SK-N-SH treated with all-trans-retinoic acid at 6 μM for 48 hours (cell line): Measurements from ENCODE around the gene KDM4E.

Experiments
- ARNTL ChIP-seq: fragments of 450-650 bp; formaldehyde crosslinking; IDR thresholded peaks from 2 replicates; pipeline ENCODE4 v1.5.0; 2020; ENCODE audit warnings: low read depth, mild to moderate bottlenecking, moderate library complexity, borderline replicate concordance
- TCF4 ChIP-seq: fragments of 250-450 bp; sonication (Bioruptor Pico); IDR thresholded peaks from 2 replicates; pipeline ENCODE4 v1.8.0; 2021; ENCODE audit warnings: mild to moderate bottlenecking, moderate library complexity, borderline replicate concordance
- TOX ChIP-seq: fragments of 250-450 bp; sonication (Bioruptor Pico); IDR thresholded peaks from 2 replicates; pipeline ENCODE4 v1.8.0; 2021; ENCODE audit warnings: mild to moderate bottlenecking, moderate library complexity, borderline replicate concordance
- ZNF565 ChIP-seq: fragments of 450-650 bp; formaldehyde crosslinking; conservative IDR thresholded peaks from 2 replicates; pipeline ENCODE4 v1.5.0; 2020; ENCODE audit warnings: low read depth, mild to moderate bottlenecking, moderate library complexity
- ZNF70 ChIP-seq: fragments of 450-650 bp; formaldehyde crosslinking; IDR thresholded peaks from 2 replicates; pipeline ENCODE4 v1.5.0; 2020; ENCODE audit warnings: mild to moderate bottlenecking, moderate library complexity
- TF ChIP-seq, protein P1 (sequence below): fragments of 250-450 bp; sonication (Bioruptor Pico); IDR thresholded peaks from 2 replicates; pipeline ENCODE4 v1.8.0; 2021; ENCODE audit warnings: low read depth, mild to moderate bottlenecking, moderate library complexity, borderline replicate concordance
- TF ChIP-seq, protein P2 (sequence below): fragments of 250-450 bp; sonication (Bioruptor Pico); IDR thresholded peaks from 2 replicates; pipeline ENCODE4 v1.5.0; 2020; ENCODE audit warnings: mild to moderate bottlenecking, moderate library complexity

DNA sequence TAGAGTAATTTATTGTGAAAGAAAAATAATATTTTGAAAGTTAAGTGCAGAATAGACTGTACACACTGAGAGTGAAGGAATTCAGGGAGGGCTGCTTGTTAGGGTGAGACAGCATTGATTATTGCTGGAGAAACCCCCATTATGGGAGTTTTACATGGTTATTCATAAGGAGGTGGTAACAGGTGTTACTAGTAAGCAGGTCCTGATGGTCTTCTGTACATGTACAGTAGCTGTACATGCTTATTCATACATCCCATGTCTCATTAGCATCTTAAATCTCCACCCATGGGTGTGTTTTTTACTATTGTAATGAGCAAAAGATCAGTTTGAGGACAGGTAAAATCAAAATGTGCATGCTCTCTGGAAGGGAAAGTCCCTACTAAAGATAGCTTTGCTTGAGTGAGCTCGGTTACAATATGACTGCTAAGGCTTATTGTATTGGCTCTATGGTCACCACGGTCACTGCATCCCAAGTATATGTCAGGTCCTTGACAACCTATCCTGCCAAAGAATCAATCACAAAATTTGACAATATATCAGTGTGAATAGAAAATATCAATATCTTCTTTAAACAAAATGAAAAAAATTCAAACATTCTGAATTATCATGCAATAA lies 30.3 kb downstream of the KDM4E start:
- TF ChIP-seq TOX, result no peak
- TF ChIP-seq, protein P1, sequence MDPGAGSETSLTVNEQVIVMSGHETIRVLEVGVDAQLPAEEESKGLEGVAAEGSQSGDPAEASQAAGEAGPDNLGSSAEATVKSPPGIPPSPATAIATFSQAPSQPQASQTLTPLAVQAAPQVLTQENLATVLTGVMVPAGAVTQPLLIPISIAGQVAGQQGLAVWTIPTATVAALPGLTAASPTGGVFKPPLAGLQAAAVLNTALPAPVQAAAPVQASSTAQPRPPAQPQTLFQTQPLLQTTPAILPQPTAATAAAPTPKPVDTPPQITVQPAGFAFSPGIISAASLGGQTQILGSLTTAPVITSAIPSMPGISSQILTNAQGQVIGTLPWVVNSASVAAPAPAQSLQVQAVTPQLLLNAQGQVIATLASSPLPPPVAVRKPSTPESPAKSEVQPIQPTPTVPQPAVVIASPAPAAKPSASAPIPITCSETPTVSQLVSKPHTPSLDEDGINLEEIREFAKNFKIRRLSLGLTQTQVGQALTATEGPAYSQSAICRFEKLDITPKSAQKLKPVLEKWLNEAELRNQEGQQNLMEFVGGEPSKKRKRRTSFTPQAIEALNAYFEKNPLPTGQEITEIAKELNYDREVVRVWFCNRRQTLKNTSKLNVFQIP (CRISPR knock-in tag), result no peak
- TF ChIP-seq ZNF70 (CRISPR knock-in tag), result no peak
- no peak for TF ChIP-seq ZNF565 (CRISPR knock-in tag)
- TF ChIP-seq ARNTL (CRISPR knock-in tag), result no peak
- TF ChIP-seq, protein P2, sequence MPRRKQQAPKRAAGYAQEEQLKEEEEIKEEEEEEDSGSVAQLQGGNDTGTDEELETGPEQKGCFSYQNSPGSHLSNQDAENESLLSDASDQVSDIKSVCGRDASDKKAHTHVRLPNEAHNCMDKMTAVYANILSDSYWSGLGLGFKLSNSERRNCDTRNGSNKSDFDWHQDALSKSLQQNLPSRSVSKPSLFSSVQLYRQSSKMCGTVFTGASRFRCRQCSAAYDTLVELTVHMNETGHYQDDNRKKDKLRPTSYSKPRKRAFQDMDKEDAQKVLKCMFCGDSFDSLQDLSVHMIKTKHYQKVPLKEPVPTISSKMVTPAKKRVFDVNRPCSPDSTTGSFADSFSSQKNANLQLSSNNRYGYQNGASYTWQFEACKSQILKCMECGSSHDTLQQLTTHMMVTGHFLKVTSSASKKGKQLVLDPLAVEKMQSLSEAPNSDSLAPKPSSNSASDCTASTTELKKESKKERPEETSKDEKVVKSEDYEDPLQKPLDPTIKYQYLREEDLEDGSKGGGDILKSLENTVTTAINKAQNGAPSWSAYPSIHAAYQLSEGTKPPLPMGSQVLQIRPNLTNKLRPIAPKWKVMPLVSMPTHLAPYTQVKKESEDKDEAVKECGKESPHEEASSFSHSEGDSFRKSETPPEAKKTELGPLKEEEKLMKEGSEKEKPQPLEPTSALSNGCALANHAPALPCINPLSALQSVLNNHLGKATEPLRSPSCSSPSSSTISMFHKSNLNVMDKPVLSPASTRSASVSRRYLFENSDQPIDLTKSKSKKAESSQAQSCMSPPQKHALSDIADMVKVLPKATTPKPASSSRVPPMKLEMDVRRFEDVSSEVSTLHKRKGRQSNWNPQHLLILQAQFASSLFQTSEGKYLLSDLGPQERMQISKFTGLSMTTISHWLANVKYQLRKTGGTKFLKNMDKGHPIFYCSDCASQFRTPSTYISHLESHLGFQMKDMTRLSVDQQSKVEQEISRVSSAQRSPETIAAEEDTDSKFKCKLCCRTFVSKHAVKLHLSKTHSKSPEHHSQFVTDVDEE (CRISPR knock-in tag), result no peak
- no peak for TF ChIP-seq TCF4
